Measurements from ENCODE around the gene HDAC5. TPM values are rescaled to one million over a fixed set of nuclear protein-coding genes. Genes with fewer than 3 reads are reported as not detected.

HDAC5 gene
- total and polyA plus RNA-seq, 2 of the 8 experiments (the other 6 are each of a cell fraction or from before 2014, with no cell fraction given) = 48.5 to 54.4 TPM

DNA sequence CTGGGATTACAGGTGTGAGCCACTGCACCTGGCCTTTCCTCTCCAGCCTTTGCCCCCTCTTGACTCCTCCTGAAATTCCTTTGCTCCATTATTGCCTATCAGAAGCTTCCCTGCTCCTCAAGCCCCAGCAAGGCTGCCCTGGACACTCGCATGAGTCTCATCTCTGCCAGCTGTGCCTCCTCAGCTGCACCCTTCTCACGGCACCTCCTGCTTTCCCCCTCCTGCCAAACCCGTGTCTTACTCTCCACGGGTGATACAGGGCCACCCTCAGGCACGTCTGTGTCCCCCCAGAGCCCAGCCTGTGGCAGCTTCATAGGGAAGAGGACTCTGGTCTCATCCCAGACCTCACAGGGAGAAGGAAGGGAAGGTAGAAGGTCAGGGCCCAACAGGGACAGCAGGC lies 37.5 kb downstream of the HDAC5 start:
- Histone ChIP-seq H2BK15ac (ENCODE audit: low read length) (peak overlapping the region; percentile 40), H4K5ac (ENCODE audit: insufficient read length, low read depth, low read length) (no peak overlapping the region), H2BK12ac (ENCODE audit: low read depth, low read length) (peak overlapping the region; percentile 60; the same call in 1 of the 2 replicates), H3K4me2 (ENCODE audit: insufficient read depth in 1 of 2, low read depth in 2 of 2, low read length in 2 of 2) (no peak overlapping the region), H4K91ac (replicated peaks; ENCODE audit: insufficient read length, low read length) (peak overlapping the region; percentile 52), H3K23me2 (ENCODE audit: low read depth, low read length) (peaks cover 4% of the 10 kb centered on the region; the same call in 1 of the 2 replicates), H3K27me3 (replicated peaks in 1 of 4; ENCODE audit: control insufficient read depth in 3 of 4, extremely low read depth in 1 of 4, insufficient read depth in 3 of 4, low read length in 3 of 4) (no peaks in the 10 kb centered on the region), H2BK20ac (ENCODE audit: low read length) (peak overlapping the region; percentile 75), H3K23ac (ENCODE audit: insufficient read length) (no peak overlapping the region), H3K9me3 (ENCODE audit: insufficient read depth in 2 of 2, low read depth in 1 of 2, low read length in 1 of 2) (no peaks in the 10 kb centered on the region), H2BK5ac (ENCODE audit: low read depth, low read length) (peak overlapping the region; percentile 79), H3K27ac (ENCODE audit: low read depth, low read length) (peak overlapping the region; percentile 56; the same call in 1 of the 2 replicates), H3K79me1 (ENCODE audit: low read depth, low read length) (peaks cover 5% of the 10 kb centered on the region; the same call in 1 of the 2 replicates), H3K4me3 (ENCODE audit: extremely low read depth in 1 of 4, insufficient read depth in 2 of 4, low read depth in 3 of 4, low read length in 4 of 4) (0 out of 8 replicates have a peak overlapping the region, but pooled peaks of 1 of the 4 experiments have one; percentile 0), H3K14ac (ENCODE audit: insufficient read length) (no peak overlapping the region), H3K4me1 (replicated peaks in 1 of 4; ENCODE audit: control insufficient read depth in 3 of 4, insufficient read depth in 4 of 4, low read length in 3 of 4) (peaks cover 3 to 18% (median 12%) of the 10 kb centered on the region in 4 experiments), H3K9ac (replicated peaks in 1 of 4; ENCODE audit: extremely low read depth in 1 of 4, low read depth in 3 of 4, low read length in 3 of 4) (no peak overlapping the region), H4K8ac (ENCODE audit: extremely low read depth, insufficient read depth, low read length) (peak overlapping the region; percentile 95), H3K79me2 (ENCODE audit: control insufficient read depth in 1 of 2, insufficient read depth in 2 of 2, low read length in 2 of 2) (no peaks in the 10 kb centered on the region), H2AFZ (ENCODE audit: low read length) (no peak overlapping the region), H3K56ac (replicated peaks; ENCODE audit: insufficient read length, low read depth, low read length) (no peak overlapping the region), H3K4ac (replicated peaks; ENCODE audit: insufficient read length, low read depth, low read length) (no peak overlapping the region), H3K36me3 (ENCODE audit: control insufficient read depth in 2 of 4, insufficient read depth in 4 of 4, low read length in 3 of 4) (peaks cover 8 to 14% (median 12%) of the 10 kb centered on the region in 4 experiments; a peak in 7 of 8 replicates), H3K18ac (ENCODE audit: extremely low read depth, low read length) (peak overlapping the region; percentile 78), H4K20me1 (replicated peaks in 1 of 2; ENCODE audit: control insufficient read depth in 1 of 2, insufficient read depth in 2 of 2, low read length in 2 of 2) (peaks cover 0 to 4% of the 10 kb centered on the region in 2 experiments), H2AK5ac (ENCODE audit: low read depth, low read length) (0 out of 2 replicates have a peak overlapping the region, but pooled peaks have one; percentile 55), H2BK120ac (replicated peaks; ENCODE audit: low read depth, low read length) (peak overlapping the region; percentile 90)
- FAIRE-seq = no peak
- POLR2A ChIA-PET (ENCODE audit: partially characterized antibody) = interaction anchor here (1.0 to 3.6 kb wide), 6 partner anchors 10 to 42 kb away, joined by 3 to 17 read pairs (median 8); partner anchors contain the start of gene LSM12
- no peak for TF ChIP-seq BCL11A (IDR thresholded peaks at IDR 0.05; ENCODE audit: low read depth in 2 of 2, low read length in 2 of 2)
- no peak for TF ChIP-seq RXRA (IDR thresholded peaks at IDR 0.05; ENCODE audit: insufficient read depth, low read depth, low read length)
- TF ChIP-seq KDM5A (IDR thresholded peaks at IDR 0.05; ENCODE audit: low read length) = no peak
- TF ChIP-seq TEAD4 (IDR thresholded peaks at IDR 0.05; ENCODE audit: low read depth, low read length) = no peak
- TF ChIP-seq SP2 (IDR thresholded peaks at IDR 0.05; ENCODE audit: low read length) = no peak
- DNase-seq (ENCODE audit: low read depth in 1 of 2, low spot score in 2 of 2) = no peak
- CTCF ChIA-PET (ENCODE audit: partially characterized antibody) = interaction anchor here (0.6 to 34.4 kb wide), 12 partner anchors 8 to 245 kb away, joined by 3 to 638 read pairs (median 4); partner anchors contain the start of genes G6PC3 and HDAC5
- WGBS, 2 experiments (ENCODE audit: extremely low coverage in 1 of 2, insufficient coverage in 1 of 2, insufficient read length in 1 of 2, insufficient replicate concordance in 2 of 2, low coverage in 1 of 2, low lambda C conversion rate in 2 of 2, missing lambda C conversion rate in 1 of 2) = 88% methylated on average over 5 of the region's 5 CpGs; no CpG with 5 or more reads in 1 of the 2 experiments

All from H1 (cell line).